Loucy (cell line): ENCODE measurements around the gene TTC32.

Experiments used
- H2AFZ ChIP-seq: fragments of 200-600 bp; sonication (generic); 2 replicates; pipeline ENCODE4 v1.6.0; 2016; ENCODE audit warnings: antibody characterized with exemption, mild to moderate bottlenecking, low read length, moderate library complexity
- H3F3A ChIP-seq: fragments of 200-600 bp; 2 replicates; pipeline ENCODE4 v1.6.0; 2016; ENCODE audit warnings: antibody characterized with exemption, low read depth, mild to moderate bottlenecking
- H3K27me3 ChIP-seq: fragments of 200-600 bp; sonication (generic); 2 replicates; pipeline ENCODE4 v1.6.1; 2014; ENCODE audit warnings: low read length, mild to moderate bottlenecking; ENCODE audit not compliant: insufficient read depth, poor library complexity, severe bottlenecking
- H3K36me3 ChIP-seq: fragments of 200-600 bp; sonication (generic); 2 replicates; pipeline ENCODE4 v1.6.1; 2016; ENCODE audit warnings: low read length; ENCODE audit not compliant: insufficient read depth
- H3K4me1 ChIP-seq: fragments of 200-600 bp; sonication (generic); 2 replicates; pipeline ENCODE4 v1.5.1; 2014; ENCODE audit warnings: low read length, mild to moderate bottlenecking; ENCODE audit not compliant: insufficient read depth, poor library complexity, severe bottlenecking
- H3K4me2 ChIP-seq: fragments of 200-600 bp; sonication (generic); 2 replicates; pipeline ENCODE4 v1.6.0; 2014; ENCODE audit warnings: antibody characterized with exemption, low read length, low read depth, mild to moderate bottlenecking; ENCODE audit not compliant: poor library complexity, severe bottlenecking
- H3K4me3 ChIP-seq: fragments of 200-600 bp; sonication (generic); 2 replicates; pipeline ENCODE4 v1.5.1; 2014; ENCODE audit warnings: low read length, mild to moderate bottlenecking, mixed read lengths; ENCODE audit not compliant: poor library complexity, severe bottlenecking
- H3K79me2 ChIP-seq: fragments of 200-600 bp; sonication (generic); 2 replicates; pipeline ENCODE4 v1.6.1; 2014; ENCODE audit warnings: low read length; ENCODE audit not compliant: insufficient read depth
- H3K9ac ChIP-seq: fragments of 200-600 bp; sonication (generic); 2 replicates; pipeline ENCODE4 v1.6.0; 2014; ENCODE audit warnings: mild to moderate bottlenecking, low read depth, low read length, moderate library complexity; ENCODE audit not compliant: poor library complexity, severe bottlenecking
- H3K9me2 ChIP-seq: fragments of 200-600 bp; sonication (generic); replicated peaks from 2 replicates; pipeline ENCODE4 v1.6.1; 2016; ENCODE audit warnings: low read depth, low read length, mixed read lengths
- H3K9me3 ChIP-seq: fragments of 200-600 bp; sonication (generic); 2 replicates; pipeline ENCODE4 v1.6.1; 2014; ENCODE audit warnings: mild to moderate bottlenecking, antibody characterized with exemption, low read length, low read depth; ENCODE audit not compliant: insufficient read depth
- H4K20me1 ChIP-seq: fragments of 200-600 bp; sonication (generic); 2 replicates; pipeline ENCODE4 v1.6.0; 2014; ENCODE audit warnings: antibody characterized with exemption, low read length, mild to moderate bottlenecking; ENCODE audit not compliant: insufficient read depth, poor library complexity, severe bottlenecking
- EZH2phosphoT487 ChIP-seq: fragments of 200-600 bp; IDR thresholded peaks from 2 replicates; pipeline ENCODE4 v1.6.1; 2018; ENCODE audit warnings: antibody characterized with exemption, mild to moderate bottlenecking, moderate library complexity, borderline replicate concordance
- TF ChIP-seq, protein P1 (sequence below): fragments of 200-600 bp; sonication (generic); conservative IDR thresholded peaks from 2 replicates; pipeline ENCODE4 v1.5.1; 2014; ENCODE audit warnings: mild to moderate bottlenecking, antibody characterized with exemption, low read length

The TTC32 gene

DNA sequence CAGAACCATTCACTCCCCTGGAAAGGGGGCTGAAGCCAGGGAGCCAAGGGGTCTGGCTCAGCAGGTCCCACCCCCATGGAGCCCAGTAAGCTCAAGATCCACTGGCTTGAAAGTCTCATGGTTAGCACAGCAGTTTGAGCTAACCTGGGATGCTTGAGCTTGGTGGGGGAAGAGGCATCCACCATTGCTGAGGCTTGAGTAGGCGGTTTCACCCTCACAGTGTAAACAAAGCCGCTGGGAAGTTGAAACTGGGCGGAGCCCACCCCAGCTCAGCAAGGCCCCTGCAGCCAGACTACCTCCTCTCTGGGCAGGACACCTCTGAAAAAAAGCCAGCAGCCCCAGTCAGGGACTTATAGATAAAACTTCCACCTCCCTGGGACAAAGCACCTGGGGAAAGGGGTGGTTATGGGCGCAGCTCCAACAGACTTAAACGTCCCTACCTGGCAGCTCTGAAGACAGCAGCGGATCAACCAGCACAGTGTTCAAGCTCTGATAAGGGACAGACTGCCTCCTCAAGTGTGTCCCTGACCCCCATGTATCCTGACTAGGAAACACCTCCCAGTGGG, 14.7 kb upstream of the TTC32 start:
- Histone ChIP-seq H3K36me3 (no peaks in the 10 kb centered on the region), H3K9me2 (no peaks in the 10 kb centered on the region), H3K79me2 (no peaks in the 10 kb centered on the region), H3F3A (no peaks in the 10 kb centered on the region), H3K9ac (no peak overlapping the region), H3K4me2 (no peak overlapping the region), H3K4me1 (no peaks in the 10 kb centered on the region), H4K20me1 (no peaks in the 10 kb centered on the region), H3K4me3 (no peak overlapping the region), H3K27me3 (peaks cover 28% of the 10 kb centered on the region), H3K9me3 (no peaks in the 10 kb centered on the region), H2AFZ (no peak overlapping the region)
- TF ChIP-seq, protein P1, sequence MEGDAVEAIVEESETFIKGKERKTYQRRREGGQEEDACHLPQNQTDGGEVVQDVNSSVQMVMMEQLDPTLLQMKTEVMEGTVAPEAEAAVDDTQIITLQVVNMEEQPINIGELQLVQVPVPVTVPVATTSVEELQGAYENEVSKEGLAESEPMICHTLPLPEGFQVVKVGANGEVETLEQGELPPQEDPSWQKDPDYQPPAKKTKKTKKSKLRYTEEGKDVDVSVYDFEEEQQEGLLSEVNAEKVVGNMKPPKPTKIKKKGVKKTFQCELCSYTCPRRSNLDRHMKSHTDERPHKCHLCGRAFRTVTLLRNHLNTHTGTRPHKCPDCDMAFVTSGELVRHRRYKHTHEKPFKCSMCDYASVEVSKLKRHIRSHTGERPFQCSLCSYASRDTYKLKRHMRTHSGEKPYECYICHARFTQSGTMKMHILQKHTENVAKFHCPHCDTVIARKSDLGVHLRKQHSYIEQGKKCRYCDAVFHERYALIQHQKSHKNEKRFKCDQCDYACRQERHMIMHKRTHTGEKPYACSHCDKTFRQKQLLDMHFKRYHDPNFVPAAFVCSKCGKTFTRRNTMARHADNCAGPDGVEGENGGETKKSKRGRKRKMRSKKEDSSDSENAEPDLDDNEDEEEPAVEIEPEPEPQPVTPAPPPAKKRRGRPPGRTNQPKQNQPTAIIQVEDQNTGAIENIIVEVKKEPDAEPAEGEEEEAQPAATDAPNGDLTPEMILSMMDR: no peak
- TF ChIP-seq EZH2phosphoT487: no peak

DNA sequence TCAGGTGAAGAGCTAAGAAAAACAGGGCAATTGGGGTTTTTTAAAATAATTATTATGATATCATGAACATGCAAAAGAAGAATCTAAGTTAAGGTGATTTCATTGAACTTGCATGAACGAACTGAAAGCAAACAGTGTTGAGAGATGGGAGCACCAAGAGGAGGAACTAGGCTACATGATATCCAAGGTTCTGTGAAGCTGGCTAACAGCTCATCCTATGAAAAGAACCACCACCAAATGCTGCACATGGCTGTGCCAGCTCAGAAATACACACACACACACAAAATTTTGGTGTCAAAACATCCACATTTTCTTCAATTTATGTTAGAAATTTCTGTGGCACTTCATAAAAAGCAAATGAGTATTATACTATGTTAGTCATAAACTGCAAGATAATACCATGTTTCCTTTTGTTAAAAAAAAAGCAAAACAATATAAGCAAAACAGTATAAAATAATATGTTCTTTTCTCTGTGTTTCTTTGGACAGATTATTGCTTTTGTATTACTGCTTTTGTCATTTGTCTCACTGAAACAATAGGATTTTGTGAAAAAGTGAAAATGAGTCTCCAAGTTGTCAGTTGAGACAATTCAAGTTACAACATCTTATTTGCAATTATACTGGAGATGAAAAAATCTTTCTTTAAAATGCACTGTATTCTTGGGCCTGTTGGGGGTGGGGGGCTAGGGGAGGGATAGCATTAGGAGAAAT, 12.6 kb upstream of the TTC32 start:
- Histone ChIP-seq H4K20me1 (no peaks in the 10 kb centered on the region), H3K4me3 (no peak overlapping the region), H3F3A (no peaks in the 10 kb centered on the region), H3K9me2 (no peaks in the 10 kb centered on the region), H3K27me3 (peaks cover 47% of the 10 kb centered on the region), H3K4me2 (no peak overlapping the region), H3K79me2 (no peaks in the 10 kb centered on the region), H3K4me1 (no peaks in the 10 kb centered on the region), H3K9me3 (no peaks in the 10 kb centered on the region), H2AFZ (no peak overlapping the region), H3K36me3 (no peaks in the 10 kb centered on the region), H3K9ac (no peak overlapping the region)
- TF ChIP-seq, protein P1: no peak
- no peak for TF ChIP-seq EZH2phosphoT487

DNA sequence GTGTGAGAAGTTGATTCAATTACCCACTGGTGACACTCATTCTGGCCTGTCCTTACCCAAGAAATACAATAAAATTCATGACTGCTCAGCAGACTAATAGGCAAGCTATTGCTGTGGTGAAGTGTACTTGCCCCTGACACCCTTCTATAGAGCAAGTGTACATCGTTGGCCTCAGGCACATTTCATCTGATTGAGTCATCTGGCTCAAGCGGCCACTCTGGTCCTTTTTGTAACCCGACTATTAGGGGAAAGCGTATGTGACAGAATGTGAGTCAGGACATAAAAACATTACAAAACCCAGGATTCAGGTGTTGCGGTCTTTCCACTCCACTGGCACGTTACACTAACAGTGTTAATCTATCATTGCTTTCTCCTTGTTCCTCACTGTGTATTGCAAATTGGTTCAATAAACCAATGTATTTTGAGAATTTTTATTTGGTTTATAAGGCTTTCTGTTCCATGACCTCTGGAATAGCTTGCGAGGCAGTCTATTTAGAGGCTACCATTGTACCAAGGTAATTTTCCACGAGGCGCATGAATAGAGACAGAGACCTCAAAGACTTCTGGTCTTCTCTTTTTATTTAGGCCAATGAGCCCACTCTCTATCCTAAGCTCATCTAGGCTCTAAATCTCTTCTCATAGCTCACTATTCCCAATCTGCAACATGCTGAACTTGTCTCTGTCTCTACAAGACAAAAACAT, 10.2 kb upstream of the TTC32 start:
- no peaks in the 10 kb centered on the region for H3K9me2 ChIP-seq
- TF ChIP-seq, protein P1: no peak
- TF ChIP-seq EZH2phosphoT487: no peak
- H3F3A ChIP-seq: no peaks in the 10 kb centered on the region
- no peak overlapping the region for H3K9ac ChIP-seq
- H2AFZ ChIP-seq: no peak overlapping the region
- no peaks in the 10 kb centered on the region for H3K79me2 ChIP-seq
- no peaks in the 10 kb centered on the region for H3K9me3 ChIP-seq
- H3K36me3 ChIP-seq: no peaks in the 10 kb centered on the region
- no peak overlapping the region for H3K4me3 ChIP-seq
- H3K4me2 ChIP-seq: no peak overlapping the region
- peaks cover 67% of the 10 kb centered on the region for H3K27me3 ChIP-seq
- no peaks in the 10 kb centered on the region for H3K4me1 ChIP-seq
- no peaks in the 10 kb centered on the region for H4K20me1 ChIP-seq
